Spleen (tissue), 7 donors: ENCODE data around the gene TMEM209.

Experiments used
- CTCF ChIP-seq, 11 experiments: fragments of 200-600 bp in 7 of 11; fragments of 450-650 bp in 4 of 11; sonication (generic) in 4 of 11; IDR thresholded peaks in 8 of 11; conservative IDR thresholded peaks in 3 of 11; 1 replicate in 7 of 11; 2 replicates in 4 of 11; pipeline versions ENCODE4 v1.4.0 to v1.8.0; 2016 to 2021; ENCODE audit warnings: antibody characterized with exemption in 11 of 11, inconsistent platforms in 4 of 11, mild to moderate bottlenecking in 1 of 11
- POLR2A ChIP-seq, 3 donors: fragments of 450-650 bp; IDR thresholded peaks; one replicate each; pipeline ENCODE4 v1.5.1; 2017; ENCODE audit warnings: antibody characterized with exemption in 3 of 3, mild to moderate bottlenecking in 1 of 3
- donor health status: DM: no; HTN: no; CAD: no; lungs with moderate emphysema.
- donor health status: DM: no; HTN: no; CAD: no.
- donor health status: DM: no; HTN: no; CAD: no.

DNA sequence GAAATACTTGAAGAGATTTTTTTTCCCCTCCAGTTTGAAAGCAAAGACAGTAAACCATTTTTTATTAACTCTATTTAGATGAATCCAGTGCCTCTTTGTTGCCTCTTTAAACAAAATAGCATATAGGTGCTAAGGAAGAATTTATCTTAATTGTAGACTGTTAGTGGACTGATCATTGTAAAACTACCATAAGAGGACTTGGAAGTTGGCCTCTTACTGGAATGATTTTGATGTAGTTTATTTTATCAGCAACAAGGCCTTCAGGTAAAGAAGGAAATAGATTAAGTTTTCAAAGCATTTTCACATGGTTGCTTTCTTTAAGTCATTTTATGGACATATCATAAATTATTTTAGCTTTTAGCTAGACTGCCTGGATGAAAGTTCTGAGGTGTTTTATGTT, 81.7 kb downstream of the TMEM209 start:
- no peak for TF ChIP-seq CTCF (IDR thresholded peaks at IDR 0.05 in 8 of 11, conservative IDR thresholded peaks at IDR 0.05 in 3 of 11)
- no peak for TF ChIP-seq POLR2A (IDR thresholded peaks at IDR 0.05)
